ENCODE results near the gene SLC40A1.

The SLC40A1 gene

DNA sequence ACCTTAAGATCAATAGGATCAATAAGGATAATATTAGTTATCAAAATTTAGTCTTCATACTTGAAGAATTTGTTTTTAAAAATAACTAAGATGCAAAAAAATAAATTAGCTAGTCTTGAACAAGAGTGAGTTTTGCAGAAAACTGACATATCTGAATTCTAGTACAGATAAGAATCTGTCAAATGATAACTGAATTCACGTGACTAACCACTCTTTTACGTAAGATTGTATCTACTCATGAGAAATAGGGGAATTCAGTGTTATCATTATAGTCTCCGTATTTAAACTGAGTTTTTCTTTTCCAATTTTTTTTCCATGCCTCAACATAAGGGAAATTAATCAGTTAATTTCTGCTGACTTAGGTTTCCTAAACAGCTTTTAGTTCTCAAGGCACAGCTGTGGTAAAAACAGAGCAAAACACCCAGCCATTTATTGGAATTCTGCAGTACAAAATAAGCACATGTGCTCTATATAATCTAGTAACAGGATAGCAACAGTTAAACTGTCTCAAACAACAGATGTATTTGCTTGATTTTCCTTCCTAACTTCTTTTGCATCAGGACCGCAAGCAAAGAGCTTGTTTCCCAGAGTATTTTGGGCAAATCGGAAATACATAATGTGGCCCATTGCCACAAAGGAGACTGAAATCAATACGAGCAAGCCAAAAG, 19.1 kb downstream of the SLC40A1 start:
- H3K27me3 ChIP-seq (replicated peaks; ENCODE audit: control insufficient read depth, insufficient read depth, low read length), result no peaks in the 10 kb centered on the region
- no peaks in the 10 kb centered on the region for H3K36me3 ChIP-seq (ENCODE audit: control insufficient read depth, insufficient read depth, low read length)
- no peak overlapping the region for H3K4me3 ChIP-seq (replicated peaks; ENCODE audit: low read depth, low read length)
- no peak for DNase-seq (ENCODE audit: extremely low read depth, insufficient read length)
- TF ChIP-seq, protein P1, sequence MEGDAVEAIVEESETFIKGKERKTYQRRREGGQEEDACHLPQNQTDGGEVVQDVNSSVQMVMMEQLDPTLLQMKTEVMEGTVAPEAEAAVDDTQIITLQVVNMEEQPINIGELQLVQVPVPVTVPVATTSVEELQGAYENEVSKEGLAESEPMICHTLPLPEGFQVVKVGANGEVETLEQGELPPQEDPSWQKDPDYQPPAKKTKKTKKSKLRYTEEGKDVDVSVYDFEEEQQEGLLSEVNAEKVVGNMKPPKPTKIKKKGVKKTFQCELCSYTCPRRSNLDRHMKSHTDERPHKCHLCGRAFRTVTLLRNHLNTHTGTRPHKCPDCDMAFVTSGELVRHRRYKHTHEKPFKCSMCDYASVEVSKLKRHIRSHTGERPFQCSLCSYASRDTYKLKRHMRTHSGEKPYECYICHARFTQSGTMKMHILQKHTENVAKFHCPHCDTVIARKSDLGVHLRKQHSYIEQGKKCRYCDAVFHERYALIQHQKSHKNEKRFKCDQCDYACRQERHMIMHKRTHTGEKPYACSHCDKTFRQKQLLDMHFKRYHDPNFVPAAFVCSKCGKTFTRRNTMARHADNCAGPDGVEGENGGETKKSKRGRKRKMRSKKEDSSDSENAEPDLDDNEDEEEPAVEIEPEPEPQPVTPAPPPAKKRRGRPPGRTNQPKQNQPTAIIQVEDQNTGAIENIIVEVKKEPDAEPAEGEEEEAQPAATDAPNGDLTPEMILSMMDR (IDR thresholded peaks at IDR 0.05; ENCODE audit: insufficient read depth, low read length, poor library complexity, severe bottlenecking), result no peak

DNA sequence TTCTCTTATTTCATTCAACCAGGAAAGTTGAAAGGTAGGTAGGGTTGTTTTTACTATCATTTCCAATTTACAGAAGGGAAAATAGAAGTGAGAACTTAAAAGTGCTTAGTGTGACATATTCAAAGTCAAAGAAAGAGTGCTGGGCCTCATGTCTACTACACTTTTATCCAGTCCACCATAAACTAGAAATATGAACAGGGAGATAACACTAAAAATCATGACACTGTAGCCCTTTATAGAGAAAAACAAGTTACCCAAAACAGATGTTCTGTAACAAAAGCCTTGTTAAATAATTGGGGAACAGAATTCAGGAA, 20.4 kb downstream of the SLC40A1 start:
- Histone ChIP-seq H3K4me3 (replicated peaks; ENCODE audit: low read depth, low read length) (no peak overlapping the region), H3K27me3 (replicated peaks; ENCODE audit: control insufficient read depth, insufficient read depth, low read length) (no peaks in the 10 kb centered on the region), H3K36me3 (ENCODE audit: control insufficient read depth, insufficient read depth, low read length) (no peaks in the 10 kb centered on the region)
- TF ChIP-seq, protein P1 (IDR thresholded peaks at IDR 0.05; ENCODE audit: insufficient read depth, low read length, poor library complexity, severe bottlenecking), result no peak
- no peak for DNase-seq (ENCODE audit: extremely low read depth, insufficient read length)

DNA sequence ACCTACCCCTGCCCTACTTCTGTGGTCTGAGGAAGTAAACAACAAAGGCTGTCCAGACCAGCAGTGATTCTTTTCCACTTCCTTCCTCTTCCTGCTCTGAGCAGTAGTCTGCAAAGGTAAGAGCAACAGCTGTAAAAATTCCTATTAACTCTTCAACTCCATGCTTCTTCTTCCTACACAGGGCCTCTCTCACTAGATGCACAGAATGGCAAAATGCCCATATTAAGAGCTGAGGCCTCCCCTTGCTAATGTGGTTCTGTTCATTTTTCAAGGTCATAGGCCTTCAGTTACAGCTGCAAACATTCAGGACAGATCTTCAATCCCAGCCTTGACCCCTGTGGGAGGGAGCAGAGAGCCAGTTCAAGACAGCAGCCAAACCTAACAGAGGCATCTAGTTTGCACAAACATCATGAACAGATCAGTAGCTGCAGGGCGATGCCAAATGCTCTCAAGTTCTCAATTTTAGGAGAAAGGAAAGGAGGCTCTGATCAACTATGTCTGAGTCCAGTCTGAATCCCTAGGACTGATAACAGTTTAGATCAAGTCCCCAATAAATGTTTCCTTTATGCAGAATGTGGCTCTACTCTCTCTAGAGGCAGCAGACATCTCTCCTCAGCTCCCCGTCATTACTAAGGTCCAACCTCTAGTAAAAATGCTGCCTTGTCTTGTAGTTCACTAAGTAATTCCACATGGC, 20.9 kb downstream of the SLC40A1 start:
- TF ChIP-seq, protein P1 (IDR thresholded peaks at IDR 0.05; ENCODE audit: insufficient read depth, low read length, poor library complexity, severe bottlenecking), result no peak
- H3K4me3 ChIP-seq (replicated peaks; ENCODE audit: low read depth, low read length), result no peak overlapping the region
- H3K36me3 ChIP-seq (ENCODE audit: control insufficient read depth, insufficient read depth, low read length), result no peaks in the 10 kb centered on the region
- DNase-seq (ENCODE audit: extremely low read depth, insufficient read length), result no peak
- H3K27me3 ChIP-seq (replicated peaks; ENCODE audit: control insufficient read depth, insufficient read depth, low read length), result no peaks in the 10 kb centered on the region

DNA sequence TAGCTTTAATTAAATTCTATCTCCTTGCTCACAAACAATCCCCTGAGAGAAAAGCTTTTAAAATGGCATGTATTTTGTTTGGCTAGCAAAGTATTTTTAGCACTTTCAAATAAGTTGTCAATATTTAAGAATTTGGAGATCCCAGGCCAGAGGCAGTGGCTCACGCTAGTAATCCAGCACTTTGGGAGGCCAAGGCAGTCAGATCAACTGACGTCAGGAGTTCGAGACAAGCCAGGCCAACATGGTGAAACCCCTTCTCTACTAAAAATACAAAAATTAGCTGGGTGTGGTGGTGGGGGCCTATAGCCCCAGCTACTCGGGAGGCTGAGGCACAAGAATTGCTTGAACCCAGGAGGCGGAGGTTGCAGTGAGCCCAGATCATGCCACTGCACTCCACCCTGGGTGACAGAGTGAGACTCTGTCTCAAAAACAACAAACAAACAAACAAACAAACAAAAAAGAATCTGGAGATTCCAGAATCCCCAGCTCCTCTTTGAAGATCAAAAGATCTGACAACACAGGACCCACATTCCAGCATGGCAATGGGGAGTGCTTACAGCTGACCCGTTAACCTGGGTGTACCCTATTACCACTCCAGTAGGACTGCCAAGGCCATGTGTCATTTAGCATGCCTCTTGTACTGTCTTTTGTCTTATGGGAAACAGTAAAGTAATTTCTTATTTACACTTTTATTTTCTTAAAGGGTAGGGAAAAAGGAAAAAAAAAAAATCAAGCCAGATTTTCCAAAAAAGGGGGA, 21.9 kb downstream of the SLC40A1 start:
- no peaks in the 10 kb centered on the region for H3K27me3 ChIP-seq (replicated peaks; ENCODE audit: control insufficient read depth, insufficient read depth, low read length)
- DNase-seq (ENCODE audit: extremely low read depth, insufficient read length), result no peak
- no peaks in the 10 kb centered on the region for H3K36me3 ChIP-seq (ENCODE audit: control insufficient read depth, insufficient read depth, low read length)
- H3K4me3 ChIP-seq (replicated peaks; ENCODE audit: low read depth, low read length), result no peak overlapping the region
- TF ChIP-seq, protein P1 (IDR thresholded peaks at IDR 0.05; ENCODE audit: insufficient read depth, low read length, poor library complexity, severe bottlenecking), result no peak

DNA sequence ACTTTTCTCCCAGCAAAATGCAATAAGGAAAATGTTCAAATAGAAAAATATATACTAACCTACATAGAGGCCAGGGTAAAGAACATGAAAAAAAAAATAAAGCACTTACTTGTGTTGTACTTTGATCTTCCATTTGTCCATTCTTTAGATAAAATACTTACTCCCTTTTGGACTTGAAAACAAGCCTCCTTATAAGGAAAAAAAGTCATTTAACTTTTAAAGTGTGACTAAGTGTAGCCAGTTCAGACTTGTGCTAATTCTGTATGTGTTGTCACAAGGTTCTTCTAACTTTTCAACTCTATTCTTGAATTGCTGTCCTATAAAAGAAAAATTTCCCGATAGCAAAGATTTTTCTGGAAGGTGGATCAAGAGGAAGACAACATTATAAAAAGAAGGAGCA, 23.2 kb downstream of the SLC40A1 start:
- Histone ChIP-seq H3K4me3 (replicated peaks; ENCODE audit: low read depth, low read length) (no peak overlapping the region), H3K27me3 (replicated peaks; ENCODE audit: control insufficient read depth, insufficient read depth, low read length) (no peaks in the 10 kb centered on the region), H3K36me3 (ENCODE audit: control insufficient read depth, insufficient read depth, low read length) (no peaks in the 10 kb centered on the region)
- no peak for DNase-seq (ENCODE audit: extremely low read depth, insufficient read length)
- TF ChIP-seq, protein P1 (IDR thresholded peaks at IDR 0.05; ENCODE audit: insufficient read depth, low read length, poor library complexity, severe bottlenecking), result no peak

Measured in GM06990 (cell line).